ENCODE results near the gene FBXL4. TPM values are rescaled to one million over a fixed set of nuclear protein-coding genes. Genes with fewer than 3 reads are reported as not detected.

Gene FBXL4
- total RNA-seq, 1 experiment from 2014 or later = 5.1 TPM

- no peak overlapping the region for H3T11ph ChIP-seq (ENCODE audit: low read length)
- no peaks in the 10 kb centered on the region for H3K4me1 ChIP-seq (ENCODE audit: insufficient read depth, low read length)
- no peaks in the 10 kb centered on the region for H3K79me1 ChIP-seq (ENCODE audit: insufficient read depth, low read depth, low read length, poor library complexity, severe bottlenecking)
- H3K23me2 ChIP-seq (ENCODE audit: insufficient read length, low read depth, low read length, poor library complexity, severe bottlenecking) = no peaks in the 10 kb centered on the region
- Mint-ChIP-seq H3K4me3 (no peak overlapping the region), H3K27ac (no peak overlapping the region), H3K9me3 (no peaks in the 10 kb centered on the region), H3K27me3 (ENCODE audit: low read depth) (no peaks in the 10 kb centered on the region; the same call in 1 of the 2 replicates), H3K36me3 (ENCODE audit: insufficient read depth in 1 of 3, low read depth in 3 of 3) (no peaks in the 10 kb centered on the region), H3K4me1 (peaks cover 5 to 7% of the 10 kb centered on the region in 2 experiments)
- H3K79me2 ChIP-seq (ENCODE audit: insufficient read depth, low read length) = no peaks in the 10 kb centered on the region
- no peaks in the 10 kb centered on the region for H3K27me3 ChIP-seq (ENCODE audit: insufficient read depth, low read length)
- H3K4ac ChIP-seq (ENCODE audit: low read depth, low read length) = no peak overlapping the region
- H3K9me3 ChIP-seq (ENCODE audit: control insufficient read depth, low read depth, low read length) = no peaks in the 10 kb centered on the region
- H4K20me1 ChIP-seq (ENCODE audit: control insufficient read depth, insufficient read depth, insufficient read length) = no peaks in the 10 kb centered on the region
- no peak overlapping the region for H3K4me2 ChIP-seq (ENCODE audit: insufficient read depth, insufficient read length, low read length)
- no peak for TF ChIP-seq CTCF (conservative IDR thresholded peaks at IDR 0.05)
- no peak overlapping the region for H2BK15ac ChIP-seq (ENCODE audit: low read depth, low read length)
- H4K8ac ChIP-seq (replicated peaks; ENCODE audit: insufficient read length, low read depth, low read length) = no peak overlapping the region
- DNase-seq = no peak
- no peak overlapping the region for H3K27ac ChIP-seq (ENCODE audit: insufficient read length, low read depth, low read length)
- no peak overlapping the region for H3K56ac ChIP-seq (ENCODE audit: insufficient read length, low read depth, low read length)
- H2BK120ac ChIP-seq (ENCODE audit: low read depth, low read length, poor library complexity, severe bottlenecking) = no peak overlapping the region
- H2AFZ ChIP-seq (ENCODE audit: low read length) = no peak overlapping the region
- H3K18ac ChIP-seq (ENCODE audit: insufficient read length, low read depth, low read length) = no peak overlapping the region
- no peak overlapping the region for H2AK5ac ChIP-seq (ENCODE audit: insufficient read length, low read length)
- H3K9ac ChIP-seq (ENCODE audit: extremely low read depth, insufficient read length, low read length) = no peak overlapping the region
- no peak overlapping the region for H3K23ac ChIP-seq (ENCODE audit: insufficient read length, low read depth, low read length)
- no peak overlapping the region for H4K5ac ChIP-seq (ENCODE audit: insufficient read length, low read depth, low read length)
- H4K91ac ChIP-seq (ENCODE audit: insufficient read length, low read depth, low read length) = no peak overlapping the region
- no peak overlapping the region for H2BK12ac ChIP-seq (ENCODE audit: insufficient read length, low read depth, low read length)
- no CpG with 5 or more reads among the region's 1 CpG for whole genome bisulfite sequencing (ENCODE audit: extremely low coverage, insufficient read length, low lambda C conversion rate)
- no peak overlapping the region for H2BK5ac ChIP-seq (ENCODE audit: insufficient read length, low read length)
- no peak overlapping the region for H2BK20ac ChIP-seq (ENCODE audit: low read depth, low read length, poor library complexity, severe bottlenecking)
- no peak overlapping the region for H3K14ac ChIP-seq (ENCODE audit: insufficient read depth, low read length)
Observed at GRCh38 chr6:98984121-98984520, 36.4 kb upstream of the FBXL4 start.

Measured in H9 (cell line).